Midbrain (tissue), 1 donor: Measurements from ENCODE around the gene COQ10B.
"Not testable (repeated sequence)": the region's sequence is repeated elsewhere in the genome, so short reads cannot be mapped to it uniquely, and the experiment has no call there.

Experiments
- DNase-seq: peaks from one replicate; lab custom pipeline; 2025; lab: John Stamatoyannopoulos, UW

The COQ10B gene

DNA sequence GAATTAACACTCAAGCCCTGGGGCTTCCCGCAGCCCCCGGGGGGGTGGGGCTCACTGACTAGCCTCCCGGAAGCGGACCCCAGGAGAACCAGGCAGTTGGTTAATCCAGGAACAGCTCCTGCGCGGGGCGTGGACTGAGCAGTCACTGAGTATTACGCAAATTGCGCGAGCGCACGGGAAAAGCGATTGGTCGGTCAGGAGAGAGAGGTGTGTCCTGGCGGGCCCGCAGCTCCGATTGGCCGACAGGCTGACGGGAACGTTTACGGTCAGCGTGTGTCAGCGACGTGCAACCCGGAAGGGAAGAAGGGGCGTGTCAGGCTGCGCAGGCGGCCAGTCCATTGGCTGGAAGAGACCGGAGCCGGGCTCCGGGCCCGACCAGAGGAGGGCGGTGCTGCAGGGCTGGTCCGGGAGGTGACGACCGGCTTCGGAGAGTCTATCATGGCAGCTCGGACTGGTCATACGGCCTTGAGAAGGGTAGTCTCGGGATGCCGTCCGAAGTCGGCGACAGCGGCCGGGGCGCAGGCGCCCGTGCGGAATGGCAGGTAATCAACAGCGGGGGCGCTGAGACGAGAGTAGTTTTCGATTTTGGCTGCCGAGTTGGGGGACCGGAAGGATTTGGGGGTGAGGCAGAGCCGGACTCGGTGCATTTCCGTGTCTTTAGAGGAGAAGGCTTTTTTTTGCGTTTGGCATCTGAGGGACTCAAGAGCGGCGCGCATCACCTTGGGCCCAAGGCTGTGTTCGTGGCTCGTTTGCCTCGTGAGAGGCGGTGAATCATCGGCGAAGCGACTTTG lies at the start of gene COQ10B:
Gene COQ10B (plus strand): TSS at position 430 of the 791 bp plus-strand sequence. CDS start 9 bp downstream, at position 439.
- DNase-seq, result peak; percentile 100

DNA sequence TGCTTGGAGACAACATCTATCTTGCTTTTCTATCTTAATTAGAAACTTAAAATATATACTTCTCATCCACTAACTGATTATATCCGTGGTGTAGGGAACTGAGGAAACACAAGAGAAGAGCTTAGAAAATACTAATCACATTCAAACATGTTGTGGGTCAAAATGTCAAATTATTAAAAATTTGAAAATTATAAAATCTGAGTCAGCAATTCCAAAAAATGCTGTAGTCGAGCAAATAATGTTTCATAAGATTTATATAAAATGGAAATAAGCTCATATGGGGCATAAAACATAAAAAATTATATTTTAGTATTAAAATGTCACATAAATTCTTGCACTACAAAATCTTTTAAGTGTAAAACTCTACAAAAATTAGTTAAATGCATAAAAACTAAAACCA lies 47.8 kb upstream of the COQ10B start:
- DNase-seq, result no peak

DNA sequence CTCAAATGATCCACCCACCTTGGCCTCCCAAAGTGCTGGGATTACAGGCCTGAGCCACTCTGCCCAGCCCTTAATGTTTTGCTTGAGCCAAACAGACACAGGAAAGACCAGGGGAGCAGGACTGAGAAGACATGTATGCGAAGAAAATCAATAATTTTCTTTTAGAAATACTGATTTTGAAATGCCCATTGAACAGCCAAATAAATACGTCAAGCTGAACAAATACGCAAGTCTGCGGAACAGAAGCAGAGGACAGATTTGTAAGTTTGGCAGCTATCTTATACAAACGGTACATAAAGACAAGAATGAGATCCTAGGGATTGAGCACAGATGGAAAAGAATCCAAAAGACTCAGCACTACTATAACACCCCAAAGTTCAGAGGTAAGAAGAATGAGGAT lies 39.3 kb upstream of the COQ10B start:
- no peak for DNase-seq

DNA sequence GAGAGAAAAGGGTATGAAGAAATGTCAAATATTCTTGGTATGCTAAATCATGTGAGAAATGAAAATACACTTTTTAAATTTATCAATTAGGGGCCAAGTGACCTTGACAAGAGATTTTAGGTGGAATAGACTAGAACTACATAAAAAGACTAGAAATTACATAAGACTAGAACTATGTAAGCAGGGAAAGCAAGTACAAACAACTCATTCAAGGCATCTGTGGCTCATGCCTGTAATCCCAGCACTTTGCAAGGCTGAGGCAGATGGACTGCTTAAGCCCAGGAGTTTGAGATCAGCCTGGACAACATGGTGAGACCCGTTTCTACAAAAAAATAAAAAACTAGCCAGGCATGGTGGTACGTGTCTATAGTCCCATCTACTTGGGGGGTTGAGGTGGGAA lies 38.8 kb upstream of the COQ10B start:
- no peak for DNase-seq

DNA sequence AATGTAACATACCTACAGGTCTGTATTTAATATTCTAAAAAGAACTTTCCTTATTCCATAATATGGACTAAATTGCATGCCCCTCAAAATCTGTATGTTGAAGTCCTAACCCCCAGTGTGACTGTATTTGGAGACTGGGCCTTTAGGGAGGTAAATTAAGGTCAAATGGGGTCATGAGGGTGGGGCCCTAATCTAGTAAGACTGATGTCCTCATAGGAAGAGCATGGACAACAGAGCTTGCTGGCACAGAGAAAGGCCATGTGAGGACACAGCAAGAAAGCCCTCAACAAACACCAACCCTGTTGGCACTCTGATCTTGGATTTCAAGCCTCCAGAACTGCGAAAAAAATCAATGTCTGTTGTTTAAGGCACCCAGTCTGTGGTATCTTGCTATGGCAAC lies 37.1 kb upstream of the COQ10B start:
- no peak for DNase-seq

DNA sequence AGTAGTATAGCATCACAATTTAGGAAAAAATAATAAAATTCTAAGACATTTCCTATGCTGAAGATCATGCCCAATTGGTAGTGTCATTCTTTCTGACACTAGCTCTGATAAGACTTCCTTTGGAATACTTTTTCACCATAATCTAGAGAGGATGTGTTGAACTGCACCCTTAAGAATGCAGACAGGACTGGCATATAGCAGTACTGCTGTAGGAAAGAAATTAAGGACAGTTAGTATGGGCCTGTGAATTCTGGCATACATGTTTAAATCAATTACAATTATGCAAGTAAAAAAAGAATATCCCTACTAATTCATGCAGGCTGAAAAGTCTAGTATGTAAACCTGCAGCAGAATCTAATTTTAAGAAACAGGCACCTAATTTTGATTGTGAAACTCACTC lies 33.9 kb upstream of the COQ10B start:
- DNase-seq, result no peak

DNA sequence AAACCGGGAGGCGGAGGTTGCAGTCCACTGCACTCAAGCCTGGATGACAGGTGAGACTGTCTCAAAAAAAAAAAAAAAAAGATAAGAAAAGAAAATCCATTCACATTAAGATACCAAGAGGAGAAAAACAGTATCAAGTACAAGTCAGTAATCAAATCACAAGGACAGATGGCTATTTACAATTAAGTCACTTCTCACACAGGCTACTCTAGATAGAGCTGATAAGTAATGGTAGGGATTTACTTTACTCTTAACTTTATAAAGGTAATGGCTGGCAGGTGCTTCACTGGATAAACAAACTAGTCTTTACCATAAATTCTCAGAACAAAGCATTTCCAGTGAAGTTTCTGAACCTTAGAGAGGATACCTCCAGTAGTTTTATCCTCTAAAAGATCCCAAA lies 30.0 kb upstream of the COQ10B start:
- no peak for DNase-seq

DNA sequence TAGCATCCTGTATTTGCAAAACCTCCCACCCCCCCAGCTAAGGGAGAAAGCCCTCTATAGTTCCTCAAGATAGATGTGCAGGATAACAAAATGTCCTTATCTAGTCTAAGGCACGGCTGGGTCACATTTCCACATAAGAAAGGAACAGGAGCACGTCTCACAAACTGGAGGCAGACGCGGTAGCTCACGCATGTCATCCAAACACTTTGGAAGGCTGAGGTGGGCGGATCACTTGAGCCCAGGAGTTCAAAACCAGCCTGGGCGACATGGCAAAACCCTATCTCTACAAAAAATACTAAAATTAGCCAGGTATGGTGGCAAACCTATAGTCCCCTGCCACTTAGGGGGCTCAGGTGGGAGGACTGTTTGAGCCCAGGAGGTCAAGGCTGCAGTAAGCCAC lies 27.8 kb upstream of the COQ10B start:
- no peak for DNase-seq

DNA sequence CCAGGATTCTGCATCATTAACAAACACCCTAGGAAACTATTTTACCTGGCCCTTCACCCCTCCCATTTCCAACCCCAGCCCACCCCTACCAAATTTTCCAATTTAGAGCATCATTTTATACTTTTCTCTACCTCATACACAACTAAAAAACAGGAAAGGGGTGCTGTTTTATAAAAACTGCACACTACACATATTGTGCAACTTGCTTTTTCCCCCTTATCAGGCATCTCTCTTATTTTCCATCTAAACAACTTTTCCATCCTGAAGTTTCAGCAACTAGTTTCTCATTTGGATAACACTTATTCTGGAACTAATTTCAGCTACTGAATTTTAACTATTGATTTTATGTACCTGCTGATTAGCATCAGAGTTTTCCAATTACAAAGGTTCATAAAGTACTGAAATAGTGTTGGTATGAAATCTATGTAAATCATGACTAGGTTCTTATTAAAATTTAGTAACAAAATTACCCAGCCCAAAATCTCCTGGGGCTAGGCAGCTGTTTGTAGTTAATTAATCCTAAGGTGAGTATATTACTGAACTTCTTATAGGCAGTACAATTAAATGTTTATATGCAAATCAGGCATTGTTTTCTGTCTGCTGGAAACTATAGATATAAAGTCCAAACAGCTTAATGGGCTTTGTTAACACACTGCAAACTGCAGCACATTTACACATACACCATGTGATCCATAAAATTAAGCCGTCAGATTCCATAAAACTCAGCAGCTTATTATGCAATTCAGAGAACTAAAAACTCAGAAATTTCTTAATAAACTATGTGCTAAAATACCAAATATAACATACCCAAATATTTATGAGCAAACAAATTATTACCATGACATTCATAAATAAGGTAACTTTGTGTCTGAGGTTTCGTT lies 26.4 kb upstream of the COQ10B start:
- no peak for DNase-seq

DNA sequence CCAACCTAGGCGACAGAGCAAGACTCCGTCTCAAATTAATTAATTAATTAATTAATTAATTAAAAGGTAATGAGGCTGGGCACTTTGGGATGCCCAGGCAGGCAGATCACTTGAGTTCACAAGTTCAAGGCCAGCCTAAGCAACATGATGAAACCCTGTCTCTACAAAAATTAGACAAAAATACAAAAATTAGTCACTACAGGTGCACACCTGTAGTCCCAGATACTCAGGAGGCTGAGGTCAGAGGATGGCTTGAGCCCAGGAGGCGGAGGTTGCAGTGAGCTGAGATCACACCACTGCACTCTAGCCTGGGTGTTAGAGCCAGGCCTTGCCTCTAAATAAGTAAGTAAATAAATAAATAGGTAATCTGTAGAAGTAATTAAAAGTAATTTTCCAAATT lies 25.4 kb upstream of the COQ10B start:
- no peak for DNase-seq

DNA sequence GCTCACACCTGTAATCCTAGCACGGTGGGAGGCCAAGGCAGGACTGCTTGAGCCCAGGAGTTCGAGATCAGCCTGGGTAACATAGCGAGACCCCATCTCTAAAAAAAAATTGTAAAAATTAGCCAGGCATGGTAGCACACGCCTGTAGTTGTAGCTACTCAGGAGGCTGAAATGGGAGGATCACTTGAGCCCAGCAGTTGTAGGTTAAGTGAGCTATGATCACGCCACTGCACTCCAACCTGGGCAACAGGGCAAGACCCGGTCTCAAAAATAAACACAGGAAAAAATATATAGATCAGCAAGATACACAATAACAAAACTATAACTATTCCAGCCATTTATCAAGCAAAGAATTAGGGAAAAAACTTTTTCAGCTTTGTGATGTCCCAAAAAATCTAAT lies 21.5 kb upstream of the COQ10B start:
- DNase-seq, result no peak

DNA sequence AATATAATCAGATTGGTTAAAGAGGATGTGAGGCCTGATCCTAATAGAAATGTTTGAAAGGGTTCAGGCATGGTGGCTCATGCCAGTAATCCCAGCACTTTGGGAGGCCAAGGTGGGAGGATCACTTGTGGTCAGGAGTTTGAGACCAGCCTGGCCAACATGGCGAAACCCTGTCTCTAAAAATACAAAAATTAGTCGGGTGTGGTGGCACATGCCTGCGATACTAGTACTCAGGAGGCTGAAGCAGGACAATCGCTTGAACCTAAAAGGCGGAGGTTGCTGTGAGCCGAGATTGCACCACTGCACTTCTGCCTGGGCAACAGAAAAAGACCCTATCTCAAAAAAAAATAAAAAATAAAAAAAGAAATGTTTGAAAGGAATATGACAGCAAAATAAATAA lies 20.8 kb upstream of the COQ10B start:
- DNase-seq, result not testable (repeated sequence)

DNA sequence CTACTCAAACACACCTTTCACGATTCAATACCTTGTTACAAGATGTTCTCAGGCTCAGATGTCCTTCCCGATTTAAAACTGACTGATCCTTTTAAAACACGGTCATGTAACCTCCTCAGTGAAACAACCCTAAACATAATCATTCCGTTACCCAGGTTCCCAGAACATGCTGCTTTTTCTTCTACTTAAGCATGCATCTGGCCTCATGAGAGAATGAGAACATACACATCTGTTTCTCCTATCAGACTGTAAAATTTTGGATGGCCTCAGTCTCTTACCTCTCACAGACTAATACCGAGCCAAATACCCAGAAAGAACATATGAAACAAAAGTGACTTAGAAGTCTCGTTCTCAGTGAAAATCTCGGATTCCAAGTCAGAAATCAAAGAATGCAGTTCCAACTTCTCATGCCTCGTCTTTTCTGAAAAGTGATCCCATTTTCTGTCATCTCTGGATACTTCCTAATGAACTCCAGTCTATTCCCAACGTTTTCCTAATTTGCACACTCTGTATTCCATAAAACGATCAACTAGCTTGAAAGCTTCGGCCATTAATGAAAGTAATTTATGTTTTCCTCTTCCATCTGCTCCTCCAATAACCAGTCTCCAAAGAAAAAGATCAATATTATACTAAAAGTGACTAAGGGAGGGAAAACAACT lies 19.4 kb upstream of the COQ10B start:
- no peak for DNase-seq

DNA sequence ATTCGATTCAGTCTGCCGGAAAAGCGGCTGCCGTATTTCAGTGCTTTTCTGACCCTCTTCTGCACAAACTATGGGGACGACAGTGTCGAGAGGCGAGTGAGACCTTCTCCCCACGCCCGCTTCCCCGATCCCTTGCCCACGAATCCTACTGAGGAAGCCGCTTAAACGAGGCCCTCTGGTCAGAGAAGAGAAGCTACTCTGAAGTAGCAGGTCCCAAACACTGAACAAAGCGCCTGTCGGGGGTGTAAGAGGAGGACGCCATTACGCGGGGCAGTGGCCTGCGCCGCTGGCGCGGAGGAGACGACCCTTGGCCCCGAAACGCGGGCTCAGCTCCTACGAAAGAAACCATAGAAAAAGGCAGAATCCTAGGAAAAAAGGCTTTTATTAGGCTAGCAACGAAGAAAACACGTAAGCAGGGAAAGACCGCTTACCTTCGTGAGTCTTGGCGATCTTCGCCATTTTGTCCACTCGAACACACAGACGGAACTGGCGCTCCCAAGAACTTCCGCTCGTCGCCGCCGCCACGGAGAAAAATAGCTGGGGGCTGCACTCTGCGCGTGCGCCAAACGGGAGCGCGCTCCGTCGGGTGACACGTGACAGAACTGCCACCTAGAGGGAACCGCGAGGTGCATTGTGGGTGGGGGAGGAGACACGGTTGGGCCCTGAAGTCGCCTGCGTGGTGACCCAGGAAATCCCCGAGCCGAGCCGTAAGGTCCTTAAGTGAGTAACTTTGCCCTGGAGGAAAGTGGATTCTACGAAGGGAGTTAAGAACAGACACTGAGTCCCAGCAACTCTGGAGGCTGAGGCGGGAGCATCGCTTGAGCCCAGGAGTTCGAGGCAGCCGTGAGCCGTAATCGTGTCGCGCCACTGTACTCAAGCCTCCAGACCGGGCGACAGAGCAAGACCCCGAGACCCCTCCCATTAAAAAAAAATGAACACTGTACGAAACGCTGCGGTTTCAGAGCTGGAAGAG lies 18.5 kb upstream of the COQ10B start, which contains the start of gene SF3B1:
Gene SF3B1 (minus strand): TSS at position 488 of the 973 bp plus-strand sequence. CDS start 29 bp downstream, at position 459.
- peak; percentile 98 for DNase-seq

DNA sequence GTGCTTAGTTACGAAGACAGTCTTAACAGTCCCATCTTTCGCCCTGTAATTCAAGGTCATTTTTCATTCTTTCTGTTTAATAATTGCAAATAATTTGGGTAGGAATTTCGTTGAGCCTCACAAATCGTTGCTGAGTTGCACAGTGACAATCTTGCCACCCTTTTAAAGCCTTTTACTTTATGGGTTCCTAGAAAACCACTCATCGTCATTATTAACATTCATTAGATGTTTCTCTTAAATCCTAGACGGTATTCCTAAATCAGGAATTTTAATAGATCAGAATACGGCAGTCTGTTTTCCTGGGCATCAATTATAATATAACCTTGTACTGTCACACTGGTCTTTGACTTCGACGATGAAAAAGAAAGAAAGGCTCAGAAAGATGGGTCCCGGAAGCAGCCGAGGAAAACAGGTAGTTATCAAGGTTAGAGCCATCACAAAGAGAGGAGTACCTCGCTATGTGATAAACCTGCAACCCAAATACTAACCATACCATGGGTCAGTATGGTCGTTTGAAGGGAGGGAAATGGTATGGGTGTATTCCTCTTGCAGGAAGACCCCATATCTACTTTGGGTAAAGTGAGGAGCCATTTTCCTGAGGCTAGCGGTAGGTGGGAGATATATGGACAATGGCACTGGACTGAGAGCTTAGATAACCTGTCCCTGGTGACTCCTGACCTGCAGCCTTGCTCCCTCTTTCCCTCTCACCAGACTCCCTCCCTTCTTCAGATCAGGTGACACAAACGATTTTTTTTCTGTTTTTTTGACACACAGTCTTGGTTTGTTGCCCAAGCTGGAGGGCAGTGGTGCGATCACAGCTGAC lies 17.5 kb upstream of the COQ10B start:
- no peak for DNase-seq

DNA sequence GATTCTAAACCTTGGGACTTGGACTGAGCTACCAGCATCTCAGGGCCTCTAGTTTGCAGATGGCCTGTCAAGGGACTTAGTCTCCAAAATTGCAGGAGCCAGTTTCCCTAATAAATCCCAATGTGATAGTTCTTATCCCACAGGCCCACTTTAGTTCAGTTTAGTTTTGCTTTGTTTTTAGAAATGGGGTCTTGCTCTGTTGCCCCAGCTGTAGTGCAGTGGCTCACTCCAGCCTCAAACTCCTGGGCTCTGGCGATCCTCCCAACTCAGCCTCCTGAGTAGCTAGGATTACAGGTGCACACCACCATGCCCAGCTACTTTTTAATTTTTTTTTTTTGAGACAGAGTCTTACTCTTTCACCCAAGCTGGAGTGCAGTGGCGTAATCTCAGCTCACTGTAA lies 16.0 kb upstream of the COQ10B start:
- no peak for DNase-seq

DNA sequence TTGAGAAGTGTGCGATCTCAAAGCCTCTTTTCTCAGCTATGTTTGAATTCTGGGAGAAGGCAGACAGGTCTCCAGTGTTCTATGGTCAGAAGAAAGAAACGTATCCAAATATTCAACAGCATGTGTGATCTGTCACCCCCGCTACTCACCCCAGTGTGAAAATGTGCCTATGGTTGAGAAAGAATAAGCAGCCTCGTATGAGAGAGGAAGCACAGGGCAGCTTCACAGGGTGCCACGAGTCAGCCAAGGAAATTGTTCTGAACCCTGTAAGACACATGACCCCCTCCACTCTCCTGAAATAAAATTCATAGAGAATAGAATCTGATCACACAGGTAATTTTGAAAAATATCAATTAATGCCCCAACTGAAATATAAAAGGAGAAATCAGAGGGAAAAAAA lies 10.5 kb upstream of the COQ10B start:
- no peak for DNase-seq

DNA sequence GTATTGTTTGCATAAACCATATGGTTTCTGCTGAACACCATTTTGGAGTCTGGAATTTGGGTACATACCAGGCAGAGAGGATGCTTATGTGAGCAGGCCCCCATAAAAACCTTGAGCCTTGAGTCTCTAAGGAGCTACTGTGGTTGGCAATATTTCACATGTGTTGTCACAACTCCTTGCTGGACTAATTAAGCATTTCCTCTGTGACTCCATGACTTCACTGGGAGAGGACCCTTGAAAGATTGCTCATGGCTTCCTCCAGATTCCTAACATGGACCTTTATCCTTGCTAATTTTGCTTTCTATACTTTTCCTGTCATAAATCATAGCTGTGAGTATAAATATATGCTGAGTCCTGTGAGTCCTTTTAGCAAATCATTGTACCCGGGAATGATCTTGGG lies 7.6 kb upstream of the COQ10B start:
- no peak for DNase-seq

DNA sequence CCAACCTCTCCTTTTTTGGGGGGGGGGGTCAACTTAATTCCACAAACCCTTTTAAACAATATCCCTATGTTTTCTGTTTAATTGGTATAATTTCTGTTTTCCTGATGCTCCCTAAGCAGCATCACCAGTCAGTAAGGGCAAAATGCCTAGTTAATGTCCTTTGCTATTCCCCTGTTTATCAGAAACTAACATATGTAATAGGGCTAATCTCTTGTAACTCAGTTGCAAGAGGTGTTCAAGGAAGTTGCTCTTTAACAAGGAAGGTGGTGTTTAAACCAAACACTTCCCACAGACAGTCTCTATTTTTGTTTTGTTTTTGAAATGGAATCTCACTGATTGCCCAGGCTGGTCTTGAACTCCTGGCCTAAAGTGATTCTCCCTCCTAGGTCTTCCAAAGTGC lies 6.5 kb upstream of the COQ10B start:
- no peak for DNase-seq

DNA sequence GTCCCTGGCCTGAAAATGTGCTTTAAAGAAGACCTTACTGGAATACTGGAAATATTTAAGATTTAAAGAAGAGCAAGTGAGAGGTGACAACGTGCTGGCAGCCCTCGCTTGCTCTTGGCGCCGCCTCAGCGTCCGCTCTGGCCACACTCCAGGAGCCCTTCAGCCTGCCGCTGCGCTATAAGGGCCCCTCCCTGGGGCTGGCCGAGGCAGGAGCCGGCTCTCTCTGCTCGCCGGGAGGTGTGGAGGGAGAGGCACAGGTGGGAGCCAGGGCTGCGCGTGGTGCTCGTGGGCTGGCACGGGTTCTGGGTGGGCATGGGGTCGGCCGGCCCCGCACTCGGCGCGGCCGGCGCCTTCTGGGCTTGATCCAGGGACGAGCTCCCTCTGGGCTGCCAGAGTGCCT lies 2.9 kb upstream of the COQ10B start:
- DNase-seq, result no peak
